GM12878 (cell line): ENCODE data around the gene RARA.

Experiments used
- POLR2A ChIP-seq: IDR thresholded peaks from 2 replicates; pipeline ENCODE4 v1.6.1; 2011; ENCODE audit warnings: low read depth, mild to moderate bottlenecking, low read length
- TARDBP ChIP-seq: IDR thresholded peaks from 2 replicates; pipeline ENCODE4 v1.6.1; 2016; ENCODE audit warnings: borderline replicate concordance
- TF ChIP-seq, protein P1 (sequence below): IDR thresholded peaks from 2 replicates; pipeline ENCODE4 v1.6.1; 2011; ENCODE audit warnings: borderline replicate concordance, low read depth, mild to moderate bottlenecking, moderate library complexity, mixed read lengths, low read length; ENCODE audit not compliant: insufficient read depth; ENCODE audit errors: extremely low read length

GRCh38 chr17:40364121-40364861 is 55.3 kb downstream of the RARA start, which contains the start of gene GJD3:
- TF ChIP-seq TARDBP (no peak), POLR2A (no peak)
- TF ChIP-seq, protein P1, sequence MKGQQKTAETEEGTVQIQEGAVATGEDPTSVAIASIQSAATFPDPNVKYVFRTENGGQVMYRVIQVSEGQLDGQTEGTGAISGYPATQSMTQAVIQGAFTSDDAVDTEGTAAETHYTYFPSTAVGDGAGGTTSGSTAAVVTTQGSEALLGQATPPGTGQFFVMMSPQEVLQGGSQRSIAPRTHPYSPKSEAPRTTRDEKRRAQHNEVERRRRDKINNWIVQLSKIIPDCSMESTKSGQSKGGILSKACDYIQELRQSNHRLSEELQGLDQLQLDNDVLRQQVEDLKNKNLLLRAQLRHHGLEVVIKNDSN, result no peak
